NCI-H2081 treated with DMSO at 0.1 percent for 48 hours (cell line): Measurements from ENCODE around the gene GRB10.

ENCODE experiments used
- DNase-seq: peaks from one replicate; lab custom pipeline; 2025; lab: John Stamatoyannopoulos, UW

Gene GRB10

GRCh38 chr7:50653126-50653864 is 129.4 kb downstream of the GRB10 start:
- DNase-seq: no peak

- no peak for DNase-seq
These were observed 130.1 kb downstream of the GRB10 start for GRCh38 chr7:50652400-50653125.

- no peak for DNase-seq
These were observed 131.3 kb downstream of the GRB10 start for GRCh38 chr7:50651271-50651989.

- DNase-seq: no peak
These were observed 132.5 kb downstream of the GRB10 start for GRCh38 chr7:50650057-50650664.

- no peak for DNase-seq
These were observed 133.3 kb downstream of the GRB10 start for GRCh38 chr7:50649259-50649885.

GRCh38 chr7:50648570-50649169 is 134.0 kb downstream of the GRB10 start:
- no peak for DNase-seq

GRCh38 chr7:50648076-50648475 is 134.6 kb downstream of the GRB10 start:
- no peak for DNase-seq

GRCh38 chr7:50647286-50647980 is 135.3 kb downstream of the GRB10 start:
- DNase-seq: no peak

GRCh38 chr7:50646069-50646468 is 136.6 kb downstream of the GRB10 start:
- DNase-seq: no peak

GRCh38 chr7:50645186-50645585 is 137.5 kb downstream of the GRB10 start:
- DNase-seq: no peak

GRCh38 chr7:50644586-50644985 is 138.1 kb downstream of the GRB10 start:
- no peak for DNase-seq

- DNase-seq: no peak
These were observed 138.6 kb downstream of the GRB10 start for GRCh38 chr7:50644114-50644513.

- no peak for DNase-seq
These were observed 141.0 kb downstream of the GRB10 start for GRCh38 chr7:50641442-50642405.

GRCh38 chr7:50640779-50641178 is 141.9 kb downstream of the GRB10 start:
- no peak for DNase-seq

- no peak for DNase-seq
These were observed 142.4 kb downstream of the GRB10 start for GRCh38 chr7:50640256-50640655.

GRCh38 chr7:50637725-50638643 is 144.7 kb downstream of the GRB10 start:
- no peak for DNase-seq

- DNase-seq: no peak
These were observed 148.3 kb downstream of the GRB10 start for GRCh38 chr7:50634378-50634777.

- no peak for DNase-seq
These were observed 149.3 kb downstream of the GRB10 start for GRCh38 chr7:50633414-50633710.
